Measurements from ENCODE around the gene B4GAT1. TPM values are rescaled to one million over a fixed set of nuclear protein-coding genes. Genes with fewer than 3 reads are reported as not detected.

B4GAT1 gene
- total and polyA plus RNA-seq, 2 donors (not counting 3 experiments of a cell fraction or from before 2014, with no cell fraction given), result 21.2 to 21.6 TPM

DNA sequence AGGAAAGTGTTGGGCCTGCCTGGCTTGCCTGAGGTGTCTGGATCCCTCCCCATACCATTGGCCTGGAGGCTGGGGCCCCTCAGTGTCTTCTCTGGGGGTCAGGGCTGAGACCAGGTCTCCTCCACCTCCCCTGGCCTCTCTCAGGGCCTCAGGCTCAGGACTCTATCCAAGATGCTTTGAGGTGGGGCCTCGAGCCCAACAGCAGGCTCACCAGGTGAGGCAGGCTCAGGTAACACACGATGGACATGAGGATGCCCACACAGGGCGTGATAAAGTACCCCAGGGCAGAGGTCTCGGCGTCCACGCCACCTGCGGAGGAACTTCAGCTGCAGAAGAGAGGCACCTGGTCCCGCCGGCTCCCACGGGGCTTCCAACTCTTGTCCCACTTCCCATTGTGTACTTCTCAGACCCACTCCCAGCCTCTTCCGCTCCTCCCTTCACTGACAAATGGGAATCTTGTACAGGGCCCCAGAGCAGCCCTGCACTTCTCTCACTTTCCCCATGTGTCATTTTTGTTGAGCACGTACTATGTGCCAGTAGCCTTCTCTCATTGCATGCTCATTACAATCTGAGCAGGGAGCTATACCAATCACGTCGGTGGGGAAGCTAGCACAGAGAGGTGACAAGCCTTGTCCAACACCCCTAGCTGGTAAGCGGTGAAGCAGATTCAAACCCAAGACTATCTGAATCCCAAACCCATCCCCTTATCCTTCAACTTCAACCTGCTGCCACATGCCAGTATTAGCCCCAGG is 20.3 kb upstream of the B4GAT1 start:
- FAIRE-seq (no peak), DNase-seq (ENCODE audit: low read depth, low spot score) (no peak)
- H3K79me2 ChIP-seq (ENCODE audit: control insufficient read depth, insufficient read depth, low read length), result no peaks in the 10 kb centered on the region
- intact Hi-C loops (cut with micrococcal nuclease) (no loop called here), dilution Hi-C loops (cut with MboI; ENCODE audit: extremely low pct_ligation_motif_present, low sequenced_read_pairs) (no loop called here)
- no peak overlapping the region for H3K9ac ChIP-seq (replicated peaks; ENCODE audit: extremely low read depth, insufficient read depth, low read length)
- POLR2A ChIA-PET, result no interaction called here
- H3K4me1 ChIP-seq (ENCODE audit: control insufficient read depth, extremely low read depth, insufficient read depth, low read length), result peaks cover 7% of the 10 kb centered on the region
- no peak overlapping the region for H2AFZ ChIP-seq (ENCODE audit: low read depth, low read length)
- BruUV-seq (replicated peaks), result no TSS peak
- H4K20me1 ChIP-seq (replicated peaks; ENCODE audit: control insufficient read depth, extremely low read depth, insufficient read depth, low read length), result no peaks in the 10 kb centered on the region
- no peaks in the 10 kb centered on the region for H3K9me1 ChIP-seq (replicated peaks; ENCODE audit: control insufficient read depth, extremely low read depth, insufficient read depth, low read length)
- TF ChIP-seq, protein P1, sequence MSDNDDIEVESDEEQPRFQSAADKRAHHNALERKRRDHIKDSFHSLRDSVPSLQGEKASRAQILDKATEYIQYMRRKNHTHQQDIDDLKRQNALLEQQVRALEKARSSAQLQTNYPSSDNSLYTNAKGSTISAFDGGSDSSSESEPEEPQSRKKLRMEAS (IDR thresholded peaks at IDR 0.05; ENCODE audit: insufficient read depth, insufficient read length), result no peak
- TF ChIP-seq, protein P2, sequence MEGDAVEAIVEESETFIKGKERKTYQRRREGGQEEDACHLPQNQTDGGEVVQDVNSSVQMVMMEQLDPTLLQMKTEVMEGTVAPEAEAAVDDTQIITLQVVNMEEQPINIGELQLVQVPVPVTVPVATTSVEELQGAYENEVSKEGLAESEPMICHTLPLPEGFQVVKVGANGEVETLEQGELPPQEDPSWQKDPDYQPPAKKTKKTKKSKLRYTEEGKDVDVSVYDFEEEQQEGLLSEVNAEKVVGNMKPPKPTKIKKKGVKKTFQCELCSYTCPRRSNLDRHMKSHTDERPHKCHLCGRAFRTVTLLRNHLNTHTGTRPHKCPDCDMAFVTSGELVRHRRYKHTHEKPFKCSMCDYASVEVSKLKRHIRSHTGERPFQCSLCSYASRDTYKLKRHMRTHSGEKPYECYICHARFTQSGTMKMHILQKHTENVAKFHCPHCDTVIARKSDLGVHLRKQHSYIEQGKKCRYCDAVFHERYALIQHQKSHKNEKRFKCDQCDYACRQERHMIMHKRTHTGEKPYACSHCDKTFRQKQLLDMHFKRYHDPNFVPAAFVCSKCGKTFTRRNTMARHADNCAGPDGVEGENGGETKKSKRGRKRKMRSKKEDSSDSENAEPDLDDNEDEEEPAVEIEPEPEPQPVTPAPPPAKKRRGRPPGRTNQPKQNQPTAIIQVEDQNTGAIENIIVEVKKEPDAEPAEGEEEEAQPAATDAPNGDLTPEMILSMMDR (IDR thresholded peaks at IDR 0.05; ENCODE audit: extremely low read depth in 1 of 2, insufficient read depth in 1 of 2, low read depth in 1 of 2, low read length in 2 of 2), result no peak
- TF ChIP-seq POLR2A (IDR thresholded peaks at IDR 0.05; ENCODE audit: low read depth, low read length) (no peak), GATA2 (IDR thresholded peaks at IDR 0.05; ENCODE audit: insufficient read depth, insufficient read length, low read depth, low read length) (no peak), EZH2 (IDR thresholded peaks at IDR 0.05; ENCODE audit: borderline replicate concordance, low read depth, low read length, severe bottlenecking) (no peak), FOS (IDR thresholded peaks at IDR 0.05; ENCODE audit: borderline replicate concordance, insufficient read depth, low read length) (no peak), JUN (IDR thresholded peaks at IDR 0.05; ENCODE audit: borderline replicate concordance, insufficient read depth, insufficient read length, low read depth) (no peak), MYC (IDR thresholded peaks at IDR 0.05; ENCODE audit: low read depth, low read length) (no peak), POLR2AphosphoS5 (IDR thresholded peaks at IDR 0.05; ENCODE audit: insufficient read depth, low read depth, low read length) (no peak)
- no peaks in the 10 kb centered on the region for H3K36me3 ChIP-seq (ENCODE audit: control insufficient read depth in 2 of 2, extremely low read depth in 1 of 2, insufficient read depth in 2 of 2, low read length in 2 of 2)
- H3K4me2 ChIP-seq (ENCODE audit: insufficient read depth, low read length), result no peak overlapping the region
- no peaks in the 10 kb centered on the region for H3K9me3 ChIP-seq (replicated peaks; ENCODE audit: control insufficient read depth, insufficient read depth, low read length)
- no peak overlapping the region for H3K27ac ChIP-seq (ENCODE audit: insufficient read depth, low read depth, low read length)
- H3K27me3 ChIP-seq (ENCODE audit: control insufficient read depth in 2 of 2, insufficient read depth in 2 of 2, low read length in 2 of 2), result peaks cover 5 to 7% of the 10 kb centered on the region in 2 experiments
- CTCF ChIA-PET, result no interaction called here
- no peak overlapping the region for H3K4me3 ChIP-seq (replicated peaks in 1 of 3; ENCODE audit: insufficient read depth in 1 of 3, low read depth in 1 of 3, low read length in 3 of 3)
